Measurements from ENCODE around the gene CT47C1. TPM values are rescaled to one million over a fixed set of nuclear protein-coding genes. Genes with fewer than 3 reads are reported as not detected.

CT47C1 gene
- total and polyA plus RNA-seq, 4 experiments from 2014 or later, result not detected

DNA sequence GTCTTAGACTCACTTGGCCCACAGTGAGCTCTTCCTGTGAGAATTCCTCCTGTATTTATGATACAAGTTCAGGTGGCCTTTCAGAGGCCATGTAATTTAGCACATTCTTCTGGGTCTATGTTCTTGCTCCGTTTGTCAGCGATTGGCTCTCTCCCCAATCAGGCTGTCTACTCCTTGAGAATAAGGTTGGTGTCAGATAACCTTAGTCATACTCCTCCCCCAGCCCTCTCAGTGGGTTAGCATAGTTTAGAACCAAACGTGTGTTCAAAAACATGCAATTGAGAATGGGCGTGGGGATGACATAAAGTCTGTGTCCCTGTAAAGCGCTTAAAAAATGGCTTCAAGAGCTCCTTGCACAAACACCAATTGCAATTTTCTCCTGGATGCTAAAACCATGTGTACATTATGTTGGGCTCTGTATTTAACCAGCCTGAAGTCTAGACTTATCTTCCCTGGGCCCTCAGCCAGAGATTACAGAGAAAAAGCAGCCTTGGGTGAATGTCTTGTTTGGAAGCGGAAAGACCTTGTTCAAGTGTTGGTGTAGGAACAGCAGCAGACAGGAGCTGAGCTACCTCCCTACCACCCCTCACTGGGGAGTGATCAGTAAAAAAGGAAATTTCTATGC, 9.9 kb upstream of the CT47C1 start:
- Histone ChIP-seq H3K4me3 (ENCODE audit: low read length in 2 of 2) (no peak overlapping the region), H3K9me3 (ENCODE audit: control insufficient read depth in 1 of 2, low read length in 2 of 2) (no peaks in the 10 kb centered on the region), H3K36me3 (ENCODE audit: insufficient read depth, low read length) (no peaks in the 10 kb centered on the region), H3K4me1 (ENCODE audit: insufficient read depth, low read length) (no peaks in the 10 kb centered on the region), H3K27me3 (ENCODE audit: insufficient read depth, low read length) (no peaks in the 10 kb centered on the region), H3K27ac (ENCODE audit: low read depth, low read length) (no peak overlapping the region)
- Mint-ChIP-seq H3K4me3 (no peak overlapping the region), H3K27me3 (no peaks in the 10 kb centered on the region), H3K36me3 (no peaks in the 10 kb centered on the region), H3K27ac (no peak overlapping the region), H3K9me3 (peaks cover 0 to 2% (median 0%) of the 10 kb centered on the region in 8 donors), H3K4me1 (no peaks in the 10 kb centered on the region)
- POLR2A ChIA-PET (ENCODE audit: partially characterized antibody), result no interaction called here
- no peak for DNase-seq
- intact Hi-C loops (cut with micrococcal nuclease), result no loop called here
- CTCF ChIA-PET (ENCODE audit: partially characterized antibody), result interaction anchor here (0.6 kb wide), 1 partner anchor 215 kb away, joined by 3 read pairs; no protein-coding TSS in a partner anchor

DNA sequence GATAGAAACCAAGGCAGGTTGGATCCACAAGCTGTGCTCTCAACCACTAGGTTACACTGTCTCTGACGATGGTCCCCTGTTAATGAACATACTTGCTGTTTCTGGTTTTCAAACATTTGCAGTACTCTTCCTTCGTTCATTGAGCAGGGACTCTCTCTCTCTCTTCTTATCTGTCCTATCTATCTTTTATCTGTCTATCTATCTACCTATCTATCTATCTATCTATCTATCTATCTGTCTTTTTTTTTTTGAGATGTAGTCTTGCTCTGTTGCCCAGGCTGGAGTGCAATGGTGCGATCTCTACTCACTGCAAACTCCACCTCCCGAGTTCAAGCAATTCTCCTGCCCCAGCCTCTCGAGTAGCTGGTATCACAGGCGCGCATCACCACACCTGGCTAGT, 9.4 kb upstream of the CT47C1 start:
- Mint-ChIP-seq H3K9me3 (peaks cover 0 to 2% (median 0%) of the 10 kb centered on the region in 8 donors), H3K27me3 (no peaks in the 10 kb centered on the region), H3K27ac (peak overlapping the region in 1 of 7 donors; percentile 10), H3K4me1 (no peaks in the 10 kb centered on the region), H3K36me3 (no peaks in the 10 kb centered on the region), H3K4me3 (no peak overlapping the region)
- H3K27me3 ChIP-seq (ENCODE audit: insufficient read depth, low read length), result no peaks in the 10 kb centered on the region
- no peak for DNase-seq
- no peaks in the 10 kb centered on the region for H3K9me3 ChIP-seq (ENCODE audit: control insufficient read depth in 1 of 2, low read length in 2 of 2)
- no peak overlapping the region for H3K27ac ChIP-seq (ENCODE audit: low read depth, low read length)
- ChIA-PET POLR2A (ENCODE audit: partially characterized antibody) (no interaction called here), CTCF (ENCODE audit: partially characterized antibody) (interaction anchor here (0.6 kb wide), 1 partner anchor 216 kb away, joined by 3 read pairs; no protein-coding TSS in a partner anchor)
- no peaks in the 10 kb centered on the region for H3K36me3 ChIP-seq (ENCODE audit: insufficient read depth, low read length)
- H3K4me1 ChIP-seq (ENCODE audit: insufficient read depth, low read length), result no peaks in the 10 kb centered on the region
- H3K4me3 ChIP-seq (ENCODE audit: low read length in 2 of 2), result no peak overlapping the region
- intact Hi-C loops (cut with micrococcal nuclease), result no loop called here

- no peaks in the 10 kb centered on the region for H3K27me3 ChIP-seq (ENCODE audit: insufficient read depth, low read length)
- DNase-seq, result peak in 3 of 5 donors; percentile 19 to 21 (median 20)
- Mint-ChIP-seq H3K27me3 (no peaks in the 10 kb centered on the region), H3K4me3 (no peak overlapping the region), H3K4me1 (no peaks in the 10 kb centered on the region), H3K27ac (no peak overlapping the region), H3K36me3 (no peaks in the 10 kb centered on the region), H3K9me3 (peaks cover 0 to 2% (median 0%) of the 10 kb centered on the region in 8 donors)
- intact Hi-C loops (cut with micrococcal nuclease), result loop anchor here (1.0 kb wide), 1 partner anchor 220 kb away; no protein-coding TSS in a partner anchor
- ChIA-PET CTCF (ENCODE audit: partially characterized antibody) (interaction anchor here (0.6 to 3.4 kb wide), 5 partner anchors 8 to 228 kb away, joined by 3 to 26 read pairs (median 6); no protein-coding TSS in a partner anchor), POLR2A (ENCODE audit: partially characterized antibody) (no interaction called here)
- no peaks in the 10 kb centered on the region for H3K36me3 ChIP-seq (ENCODE audit: insufficient read depth, low read length)
- H3K27ac ChIP-seq (ENCODE audit: low read depth, low read length), result no peak overlapping the region
- H3K4me1 ChIP-seq (ENCODE audit: insufficient read depth, low read length), result no peaks in the 10 kb centered on the region
- H3K4me3 ChIP-seq (ENCODE audit: low read length in 2 of 2), result no peak overlapping the region
- H3K9me3 ChIP-seq (ENCODE audit: control insufficient read depth in 1 of 2, low read length in 2 of 2), result no peaks in the 10 kb centered on the region
These were observed 5.6 kb upstream of the CT47C1 start for GRCh38 chrX:119067023-119067739.

GRCh38 chrX:119069128-119069527, 3.7 kb upstream of the CT47C1 start:
- no peaks in the 10 kb centered on the region for H3K4me1 Mint-ChIP-seq
- H3K36me3 ChIP-seq (ENCODE audit: insufficient read depth, low read length), result no peaks in the 10 kb centered on the region
- H3K9me3 ChIP-seq (ENCODE audit: control insufficient read depth in 1 of 2, low read length in 2 of 2), result no peaks in the 10 kb centered on the region
- no peaks in the 10 kb centered on the region for H3K27me3 Mint-ChIP-seq
- POLR2A ChIA-PET (ENCODE audit: partially characterized antibody), result no interaction called here
- intact Hi-C loops (cut with micrococcal nuclease), result no loop called here
- no peak overlapping the region for H3K27ac Mint-ChIP-seq
- no peaks in the 10 kb centered on the region for H3K36me3 Mint-ChIP-seq
- no peaks in the 10 kb centered on the region for H3K9me3 Mint-ChIP-seq
- H3K4me1 ChIP-seq (ENCODE audit: insufficient read depth, low read length), result no peaks in the 10 kb centered on the region
- no peak overlapping the region for H3K4me3 ChIP-seq (ENCODE audit: low read length in 2 of 2)
- DNase-seq, result no peak
- H3K4me3 Mint-ChIP-seq, result no peak overlapping the region
- H3K27ac ChIP-seq (ENCODE audit: low read depth, low read length), result no peak overlapping the region
- no peaks in the 10 kb centered on the region for H3K27me3 ChIP-seq (ENCODE audit: insufficient read depth, low read length)
- CTCF ChIA-PET (ENCODE audit: partially characterized antibody), result no interaction called here

GRCh38 chrX:119069762-119070161, 3.0 kb upstream of the CT47C1 start:
- Mint-ChIP-seq H3K27me3 (no peaks in the 10 kb centered on the region), H3K4me3 (no peak overlapping the region), H3K9me3 (no peaks in the 10 kb centered on the region), H3K36me3 (no peaks in the 10 kb centered on the region), H3K27ac (no peak overlapping the region), H3K4me1 (no peaks in the 10 kb centered on the region)
- POLR2A ChIA-PET (ENCODE audit: partially characterized antibody), result no interaction called here
- intact Hi-C loops (cut with micrococcal nuclease), result no loop called here
- CTCF ChIA-PET (ENCODE audit: partially characterized antibody), result no interaction called here
- no peak overlapping the region for H3K27ac ChIP-seq (ENCODE audit: low read depth, low read length)
- DNase-seq, result no peak
- no peaks in the 10 kb centered on the region for H3K27me3 ChIP-seq (ENCODE audit: insufficient read depth, low read length)
- H3K4me3 ChIP-seq (ENCODE audit: low read length in 2 of 2), result no peak overlapping the region
- no peaks in the 10 kb centered on the region for H3K4me1 ChIP-seq (ENCODE audit: insufficient read depth, low read length)
- no peaks in the 10 kb centered on the region for H3K36me3 ChIP-seq (ENCODE audit: insufficient read depth, low read length)
- H3K9me3 ChIP-seq (ENCODE audit: control insufficient read depth in 1 of 2, low read length in 2 of 2), result no peaks in the 10 kb centered on the region

- no peaks in the 10 kb centered on the region for H3K36me3 Mint-ChIP-seq
- Histone ChIP-seq H3K9me3 (ENCODE audit: control insufficient read depth in 1 of 2, low read length in 2 of 2) (no peaks in the 10 kb centered on the region), H3K4me3 (ENCODE audit: low read length in 2 of 2) (no peak overlapping the region), H3K4me1 (ENCODE audit: insufficient read depth, low read length) (no peaks in the 10 kb centered on the region), H3K27me3 (ENCODE audit: insufficient read depth, low read length) (no peaks in the 10 kb centered on the region), H3K36me3 (ENCODE audit: insufficient read depth, low read length) (no peaks in the 10 kb centered on the region), H3K27ac (ENCODE audit: low read depth, low read length) (no peak overlapping the region)
- H3K4me3 Mint-ChIP-seq, result no peak overlapping the region
- CTCF ChIA-PET (ENCODE audit: partially characterized antibody), result no interaction called here
- no peak for DNase-seq
- no peaks in the 10 kb centered on the region for H3K4me1 Mint-ChIP-seq
- H3K9me3 Mint-ChIP-seq, result no peaks in the 10 kb centered on the region
- intact Hi-C loops (cut with micrococcal nuclease), result no loop called here
- POLR2A ChIA-PET (ENCODE audit: partially characterized antibody), result no interaction called here
- H3K27ac Mint-ChIP-seq, result no peak overlapping the region
- H3K27me3 Mint-ChIP-seq, result no peaks in the 10 kb centered on the region
These were observed 1.4 kb upstream of the CT47C1 start for GRCh38 chrX:119071381-119071780.

DNA sequence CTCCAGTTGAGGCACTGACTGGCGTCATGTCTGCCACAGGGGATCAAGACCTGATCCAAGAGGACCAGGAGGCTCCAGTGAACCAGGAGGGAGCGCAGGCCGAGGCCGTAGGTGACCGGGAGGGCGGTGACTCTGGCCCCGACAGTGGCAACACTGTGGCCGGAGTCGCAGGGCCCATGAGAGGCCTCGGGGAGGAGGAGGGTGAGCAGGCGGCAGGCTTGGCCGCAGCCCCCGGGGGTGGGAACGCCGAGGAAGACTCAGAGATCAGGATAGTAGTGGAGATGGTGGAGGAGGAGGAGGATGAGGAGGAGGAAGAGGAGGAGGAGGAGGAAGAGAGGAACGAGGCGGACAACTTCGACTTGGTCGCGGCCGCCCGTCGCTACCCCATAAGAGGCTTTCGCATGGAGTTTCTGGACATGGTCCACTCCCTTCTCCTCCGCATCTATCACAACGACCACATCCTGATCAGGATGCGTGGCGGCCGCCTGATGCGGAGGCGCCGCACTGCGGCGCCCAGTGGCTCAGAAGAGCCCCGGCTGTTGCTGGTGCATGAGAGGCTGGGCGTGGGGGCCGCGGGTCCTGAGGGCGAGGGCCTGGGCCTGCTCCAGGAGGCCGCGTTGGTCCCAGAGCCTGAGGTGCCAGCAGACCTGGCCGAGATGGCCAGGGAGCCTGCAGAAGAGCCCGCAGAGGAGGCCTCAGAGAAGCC, 560 bp downstream of the CT47C1 start:
- peaks cover 0 to 2% of the 10 kb centered on the region in 2 donors for H3K27me3 Mint-ChIP-seq
- Histone ChIP-seq H3K4me1 (ENCODE audit: insufficient read depth, low read length) (no peaks in the 10 kb centered on the region), H3K9me3 (ENCODE audit: control insufficient read depth in 1 of 2, low read length in 2 of 2) (no peaks in the 10 kb centered on the region), H3K27ac (ENCODE audit: low read depth, low read length) (no peak overlapping the region), H3K27me3 (ENCODE audit: insufficient read depth, low read length) (no peaks in the 10 kb centered on the region), H3K36me3 (ENCODE audit: insufficient read depth, low read length) (no peaks in the 10 kb centered on the region), H3K4me3 (ENCODE audit: low read length in 2 of 2) (no peak overlapping the region)
- peaks cover 0 to 3% (median 0%) of the 10 kb centered on the region in 8 donors for H3K9me3 Mint-ChIP-seq
- H3K36me3 Mint-ChIP-seq, result no peaks in the 10 kb centered on the region
- CTCF ChIA-PET (ENCODE audit: partially characterized antibody), result no interaction called here
- no peak for DNase-seq
- intact Hi-C loops (cut with micrococcal nuclease), result no loop called here
- no peak overlapping the region for H3K4me3 Mint-ChIP-seq
- H3K4me1 Mint-ChIP-seq, result no peaks in the 10 kb centered on the region
- POLR2A ChIA-PET (ENCODE audit: partially characterized antibody), result no interaction called here
- no peak overlapping the region for H3K27ac Mint-ChIP-seq
